ENCODE data around the gene MALRD1. TPM values are rescaled to one million over a fixed set of nuclear protein-coding genes. Genes with fewer than 3 reads are reported as not detected.

The MALRD1 gene
- total and polyA plus RNA-seq, 2 experiments from 2014 or later, result 17.8 to 52.6 TPM

- Histone ChIP-seq H3K4me2 (no peak overlapping the region), H3K9me2 (replicated peaks; ENCODE audit: insufficient read depth) (no peaks in the 10 kb centered on the region), H2AFZ (no peak overlapping the region)
These were observed 34.1 kb upstream of the MALRD1 start for GRCh38 chr10:19014498-19014897.

DNA sequence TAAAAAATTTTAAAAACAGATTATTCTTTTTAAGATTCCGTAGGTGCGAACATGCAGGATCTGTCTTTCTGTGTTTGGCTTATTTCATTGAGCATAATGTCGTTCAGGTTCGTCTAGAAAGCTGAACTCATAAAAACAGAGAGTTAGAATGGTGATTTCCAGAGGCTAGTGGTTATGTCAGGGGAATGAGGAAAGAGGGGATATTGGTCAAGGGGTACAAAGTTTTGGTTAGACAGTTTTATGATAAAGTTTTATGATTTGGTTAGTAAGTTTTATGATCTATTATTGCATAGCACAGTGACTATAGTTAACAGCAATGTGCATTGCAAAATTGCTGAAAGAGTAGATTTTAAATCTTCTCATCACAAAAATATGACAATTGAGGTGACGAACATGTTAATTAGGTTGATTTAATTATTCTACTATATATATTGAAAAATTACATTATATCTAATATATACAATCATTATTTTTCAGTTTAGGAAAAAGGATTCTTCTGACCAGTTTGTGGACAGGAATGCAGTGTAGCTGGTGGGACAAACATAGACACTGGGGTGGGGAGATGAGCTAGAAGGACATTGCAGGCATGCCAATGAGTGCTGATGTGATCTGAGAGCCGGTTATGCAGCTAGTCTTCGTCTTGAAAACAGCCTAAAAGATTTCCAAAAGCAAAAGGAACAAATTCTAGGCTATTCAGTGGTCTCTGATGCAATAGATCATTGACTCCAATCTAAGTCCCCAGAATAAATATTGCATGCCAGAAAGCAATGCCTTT is 31.3 kb upstream of the MALRD1 start:
- DNase-seq (ENCODE audit: low spot score), result no peak
- Histone ChIP-seq H4K20me1 (ENCODE audit: insufficient read depth, poor library complexity, severe bottlenecking) (no peaks in the 10 kb centered on the region), H3K4me3 (no peak overlapping the region), H2AFZ (no peak overlapping the region), H3K79me2 (no peaks in the 10 kb centered on the region), H3K4me1 (ENCODE audit: insufficient read depth) (no peaks in the 10 kb centered on the region), H3K27ac (no peak overlapping the region), H3K27me3 (no peaks in the 10 kb centered on the region), H3K4me2 (no peak overlapping the region), H3K36me3 (replicated peaks; ENCODE audit: insufficient read depth, low read depth) (no peaks in the 10 kb centered on the region), H3K9me2 (replicated peaks; ENCODE audit: insufficient read depth) (no peaks in the 10 kb centered on the region), H3K9me3 (ENCODE audit: low read depth) (no peaks in the 10 kb centered on the region)
- TF ChIP-seq EZH2 (IDR thresholded peaks at IDR 0.05; ENCODE audit: borderline replicate concordance), result no peak
- TF ChIP-seq CTCF (IDR thresholded peaks at IDR 0.05; ENCODE audit: poor library complexity), result no peak
- no peak for TF ChIP-seq EZH2phosphoT487 (IDR thresholded peaks at IDR 0.05; ENCODE audit: low read depth, severe bottlenecking, unreplicated experiment)
- WGBS (ENCODE audit: low lambda C conversion rate, missing lambda C conversion rate), result 82% methylated on average over 7 of the region's 7 CpGs

More at GRCh38 chr10:19014498-19014897, 34.1 kb upstream of the MALRD1 start:
- no peak overlapping the region for H3K27ac ChIP-seq
- no peak for TF ChIP-seq EZH2 (IDR thresholded peaks at IDR 0.05; ENCODE audit: borderline replicate concordance)
- no peak for TF ChIP-seq EZH2phosphoT487 (IDR thresholded peaks at IDR 0.05; ENCODE audit: low read depth, severe bottlenecking, unreplicated experiment)
- no peaks in the 10 kb centered on the region for H3K4me1 ChIP-seq (ENCODE audit: insufficient read depth)
- H4K20me1 ChIP-seq (ENCODE audit: insufficient read depth, poor library complexity, severe bottlenecking), result no peaks in the 10 kb centered on the region
- DNase-seq (ENCODE audit: low spot score), result no peak
- no peaks in the 10 kb centered on the region for H3K79me2 ChIP-seq
- H3K27me3 ChIP-seq, result no peaks in the 10 kb centered on the region
- H3K36me3 ChIP-seq (replicated peaks; ENCODE audit: insufficient read depth, low read depth), result no peaks in the 10 kb centered on the region
- no peak overlapping the region for H3K4me3 ChIP-seq
- H3K9me3 ChIP-seq (ENCODE audit: low read depth), result no peaks in the 10 kb centered on the region

DNA sequence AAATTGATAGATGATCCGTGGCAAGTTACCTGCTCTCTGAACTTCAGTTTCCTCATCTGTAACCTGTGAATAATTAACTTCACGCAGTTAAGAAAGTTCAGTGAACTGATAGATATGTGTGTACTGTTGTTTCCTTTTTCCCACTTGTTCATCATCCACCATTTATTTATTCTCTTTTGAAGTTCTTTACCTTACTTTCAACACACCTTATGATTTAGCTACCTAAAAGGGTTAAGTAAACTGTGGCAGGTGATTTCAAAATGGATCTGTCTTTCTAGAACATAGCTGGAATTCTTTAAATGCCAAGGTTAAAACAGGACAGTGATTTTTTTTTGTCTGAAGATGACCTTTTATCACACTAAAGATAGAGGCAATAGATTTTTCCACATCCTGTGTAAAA is 27.4 kb upstream of the MALRD1 start:
- Histone ChIP-seq H2AFZ (no peak overlapping the region), H3K27ac (no peak overlapping the region), H3K4me3 (no peak overlapping the region), H4K20me1 (ENCODE audit: insufficient read depth, poor library complexity, severe bottlenecking) (no peaks in the 10 kb centered on the region), H3K27me3 (no peaks in the 10 kb centered on the region), H3K9me2 (replicated peaks; ENCODE audit: insufficient read depth) (no peaks in the 10 kb centered on the region), H3K79me2 (no peaks in the 10 kb centered on the region), H3K4me2 (no peak overlapping the region), H3K36me3 (replicated peaks; ENCODE audit: insufficient read depth, low read depth) (no peaks in the 10 kb centered on the region), H3K9me3 (ENCODE audit: low read depth) (no peaks in the 10 kb centered on the region), H3K4me1 (ENCODE audit: insufficient read depth) (no peaks in the 10 kb centered on the region)
- TF ChIP-seq CTCF (IDR thresholded peaks at IDR 0.05; ENCODE audit: poor library complexity) (no peak), EZH2 (IDR thresholded peaks at IDR 0.05; ENCODE audit: borderline replicate concordance) (no peak)
- DNase-seq (ENCODE audit: low spot score), result no peak
- 72% methylated on average over 2 of the region's 2 CpGs for WGBS (ENCODE audit: low lambda C conversion rate, missing lambda C conversion rate)

- Histone ChIP-seq H3K4me3 (no peak overlapping the region), H3K9me3 (ENCODE audit: low read depth) (no peaks in the 10 kb centered on the region), H3K4me1 (ENCODE audit: insufficient read depth) (no peaks in the 10 kb centered on the region), H3K9me2 (replicated peaks; ENCODE audit: insufficient read depth) (no peaks in the 10 kb centered on the region), H3K27ac (no peak overlapping the region), H4K20me1 (ENCODE audit: insufficient read depth, poor library complexity, severe bottlenecking) (no peaks in the 10 kb centered on the region), H3K4me2 (no peak overlapping the region), H3K27me3 (no peaks in the 10 kb centered on the region), H3K79me2 (no peaks in the 10 kb centered on the region), H3K36me3 (replicated peaks; ENCODE audit: insufficient read depth, low read depth) (no peaks in the 10 kb centered on the region), H2AFZ (no peak overlapping the region)
- TF ChIP-seq CTCF (IDR thresholded peaks at IDR 0.05; ENCODE audit: poor library complexity) (no peak), EZH2 (IDR thresholded peaks at IDR 0.05; ENCODE audit: borderline replicate concordance) (no peak), EZH2phosphoT487 (IDR thresholded peaks at IDR 0.05; ENCODE audit: low read depth, severe bottlenecking, unreplicated experiment) (no peak)
- WGBS (ENCODE audit: low lambda C conversion rate, missing lambda C conversion rate), result 88% methylated on average over 2 of the region's 2 CpGs
- DNase-seq (ENCODE audit: low spot score), result no peak
These were observed 24.0 kb upstream of the MALRD1 start for GRCh38 chr10:19024611-19025010.
